ENCODE measurements around the gene PHF19.

DNA sequence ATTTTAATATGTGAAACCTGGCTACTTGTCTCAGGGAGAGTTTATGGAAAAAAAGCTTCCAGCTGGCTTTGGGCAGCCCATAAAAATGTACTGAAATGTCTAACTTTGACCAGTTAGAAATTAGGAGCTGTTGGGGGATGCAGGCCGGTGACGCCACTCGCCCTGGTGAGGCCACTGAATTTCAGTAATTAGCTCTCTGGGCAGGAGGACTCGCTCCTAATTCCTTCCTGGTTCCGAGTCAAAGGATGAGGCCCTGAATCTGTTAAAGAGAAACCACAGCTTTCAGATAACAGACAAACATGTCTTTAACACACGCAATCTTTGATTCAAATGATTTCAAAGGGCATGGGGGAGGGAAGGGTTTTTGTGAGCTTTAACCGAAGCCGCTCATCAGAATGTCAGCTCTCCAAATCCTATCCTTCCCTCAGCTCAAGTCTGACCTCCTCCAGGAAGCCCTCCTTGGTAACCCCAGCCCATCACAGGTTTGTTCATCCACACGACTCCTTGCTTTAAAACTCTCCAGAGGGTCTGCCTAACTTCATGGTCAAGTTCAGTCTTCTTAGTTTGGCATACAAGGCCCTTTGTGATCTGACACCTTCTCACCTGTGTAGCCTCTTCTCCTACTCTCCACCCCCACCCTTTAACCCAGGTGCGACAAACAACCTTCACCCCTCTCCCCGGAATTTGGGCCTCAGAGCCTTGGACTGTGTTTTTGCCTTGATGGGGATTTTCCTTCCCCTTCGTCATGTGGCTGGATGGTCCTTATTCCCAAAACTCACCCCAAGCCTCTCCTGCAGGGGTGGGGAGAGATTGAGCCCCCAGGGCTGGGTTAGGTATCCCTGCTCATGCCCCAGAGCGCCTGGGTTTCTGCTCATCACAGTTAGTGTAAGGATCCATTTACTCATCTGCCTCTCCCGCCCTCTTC, 13.6 kb upstream of the PHF19 start:
- no peak for TF ChIP-seq EZH2 (IDR thresholded peaks at IDR 0.05)
- no peak for TF ChIP-seq POLR2AphosphoS5 (IDR thresholded peaks at IDR 0.05; ENCODE audit: borderline replicate concordance, low read depth, low read length)
- TF ChIP-seq FOXP2 (optimal IDR thresholded peaks at IDR 0.05; ENCODE audit: control extremely low read depth, extremely low read length, insufficient read depth), result no peak
